AG20443 (cell line): Measurements from ENCODE around the gene ABHD4.
A peak's percentile ranks its signal among the peaks of the same experiment; 100 is the strongest.
"Not testable (repeated sequence)": the region's sequence is repeated elsewhere in the genome, so short reads cannot be mapped to it uniquely, and the experiment has no call there.

Experiments
- DNase-seq: peaks from one replicate; pipeline ENCODE4 v3.0.0; 2012; ENCODE audit warnings: low spot score, mixed read lengths

Gene ABHD4

GRCh38 chr14:22589096-22589839, 8.8 kb upstream of the ABHD4 start, which contains the start of gene DAD1:
Gene DAD1, minus strand, starts transcription at chr14:22589224. Its CDS starts 67 bp downstream, at chr14:22589157.
- DNase-seq = peak; percentile 100

GRCh38 chr14:22593189-22593588, 4.9 kb upstream of the ABHD4 start:
- no peak for DNase-seq

DNA sequence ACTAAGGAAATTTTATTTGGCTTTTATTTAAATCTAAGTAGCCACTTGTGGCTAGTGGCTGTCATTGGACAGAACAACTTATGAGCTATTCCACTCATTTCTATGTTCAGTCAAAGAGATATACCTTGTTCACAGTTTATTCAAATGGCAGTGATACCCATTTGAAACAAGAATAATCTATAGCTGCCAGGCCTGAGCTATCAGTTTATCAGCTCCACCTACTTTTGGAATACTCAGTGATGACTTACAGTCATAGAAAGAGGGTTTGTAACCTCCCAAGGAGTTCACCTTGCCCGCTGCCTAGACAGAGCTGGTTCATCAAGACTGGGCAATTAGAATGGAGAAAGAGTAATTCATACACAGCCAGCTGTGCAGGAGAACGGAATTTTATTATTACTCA, 4.5 kb upstream of the ABHD4 start:
- DNase-seq = no peak

DNA sequence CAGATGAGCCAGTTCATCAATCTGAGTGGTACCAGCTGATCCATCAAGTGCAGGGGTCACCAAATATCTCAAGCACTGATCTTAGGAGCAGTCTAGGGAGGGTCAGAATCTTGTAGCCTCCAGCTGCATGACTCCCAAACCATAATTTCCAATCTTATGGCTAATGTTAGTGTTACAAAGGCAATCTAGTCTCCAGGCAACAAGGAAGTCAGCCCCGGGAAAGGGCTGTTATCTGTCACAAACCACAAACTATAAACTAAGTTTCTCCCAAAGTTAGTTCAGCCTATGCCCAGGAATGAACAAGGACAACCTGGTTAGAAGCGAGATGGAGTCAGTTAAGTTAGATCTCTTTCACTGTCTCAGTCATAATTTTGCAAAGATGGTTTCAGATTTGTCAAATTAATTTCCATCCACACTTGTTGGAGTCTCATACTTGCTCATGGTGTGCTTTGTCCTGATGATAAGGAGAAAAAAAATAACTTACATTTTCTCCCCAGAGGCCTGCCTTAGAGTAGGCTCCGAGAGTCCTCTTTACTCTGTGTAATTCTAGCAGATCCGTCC, 3.9 kb upstream of the ABHD4 start:
- DNase-seq = no peak

DNA sequence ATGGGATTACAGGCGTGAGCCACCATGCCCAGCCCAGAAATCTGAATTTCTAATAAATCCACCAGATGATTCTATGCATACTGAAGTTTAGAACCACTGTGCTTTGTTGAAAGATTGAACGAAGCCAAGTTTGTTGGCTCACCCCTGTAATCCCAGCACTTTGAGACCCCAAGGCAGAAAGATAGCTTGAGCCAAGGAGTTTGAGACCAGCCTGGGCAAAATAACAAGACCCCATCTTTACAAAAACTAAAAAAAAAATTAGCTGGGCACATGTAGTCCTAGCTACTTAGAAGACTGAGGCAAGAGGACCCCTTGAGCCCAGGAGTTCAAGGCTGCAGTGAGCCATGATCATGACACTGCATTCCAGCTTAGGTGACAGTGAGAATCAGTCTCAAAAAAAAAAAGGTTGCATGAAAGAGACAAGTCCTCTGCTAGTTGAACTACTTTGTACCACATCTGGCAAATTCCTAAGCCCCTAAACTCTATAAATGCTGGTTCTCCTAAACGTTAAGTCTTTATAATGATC, 1.7 kb upstream of the ABHD4 start:
- no peak for DNase-seq

DNA sequence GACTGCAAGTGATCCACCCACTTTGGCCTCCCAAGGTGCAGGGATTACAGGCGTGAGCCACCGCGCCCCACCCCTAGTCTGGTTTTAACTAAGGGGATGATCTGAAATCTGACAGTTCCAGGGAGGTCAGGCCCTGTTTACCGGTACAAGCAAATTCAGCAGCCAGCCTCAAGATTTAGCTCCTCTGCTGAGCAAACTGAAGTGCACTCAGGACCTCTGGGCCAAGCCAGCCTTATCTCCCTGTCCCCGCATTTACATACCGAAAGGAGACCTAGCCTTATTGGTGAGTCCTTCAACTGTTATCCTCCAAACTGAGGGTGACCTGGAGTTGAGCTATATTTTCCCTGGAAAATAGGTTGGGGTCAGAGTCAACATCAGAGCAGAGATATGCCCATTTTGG, 835 bp upstream of the ABHD4 start:
- DNase-seq = no peak

DNA sequence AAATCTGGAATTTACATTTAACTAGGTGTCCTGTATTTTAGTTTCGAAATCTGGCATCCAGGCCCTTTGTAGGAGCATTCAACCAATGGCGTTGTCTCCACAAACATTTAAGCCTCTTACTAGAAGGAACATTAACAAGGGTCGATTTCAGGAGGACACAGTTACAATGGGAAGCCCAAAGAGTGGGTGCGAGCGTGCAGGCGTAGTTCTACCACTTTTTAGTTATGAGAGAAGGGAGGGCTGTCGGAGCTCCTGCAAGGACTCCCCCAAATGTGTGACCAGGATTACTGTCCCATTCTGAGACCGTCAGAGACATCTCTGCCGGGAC, 365 bp upstream of the ABHD4 start:
- DNase-seq = no peak

- peak; percentile 71 for DNase-seq
These were observed 770 bp downstream of the ABHD4 start for GRCh38 chr14:22598896-22599244.

- no peak for DNase-seq
These were observed 1.2 kb downstream of the ABHD4 start for GRCh38 chr14:22599349-22599748.

- no peak for DNase-seq
These were observed 1.9 kb downstream of the ABHD4 start for GRCh38 chr14:22600027-22600426.

DNA sequence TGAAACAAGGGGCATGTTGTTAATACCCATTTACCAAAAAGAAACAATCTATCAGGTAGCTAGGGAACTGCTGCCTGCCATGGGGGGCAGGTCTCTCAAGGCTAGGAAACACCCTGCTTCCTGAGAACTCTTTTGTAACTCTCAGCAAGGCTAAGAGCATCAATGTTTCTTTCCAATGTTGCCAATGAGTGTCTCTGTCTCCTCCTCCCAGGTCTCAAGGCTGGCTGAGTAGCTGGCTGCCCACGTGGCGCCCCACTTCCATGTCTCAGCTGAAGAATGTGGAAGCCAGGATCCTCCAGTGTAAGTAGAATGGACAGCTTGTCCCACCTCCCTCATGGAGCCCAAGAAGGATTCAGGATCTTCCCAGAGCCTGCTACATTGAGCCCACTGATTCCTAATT, 3.4 kb downstream of the ABHD4 start:
- DNase-seq = no peak

DNA sequence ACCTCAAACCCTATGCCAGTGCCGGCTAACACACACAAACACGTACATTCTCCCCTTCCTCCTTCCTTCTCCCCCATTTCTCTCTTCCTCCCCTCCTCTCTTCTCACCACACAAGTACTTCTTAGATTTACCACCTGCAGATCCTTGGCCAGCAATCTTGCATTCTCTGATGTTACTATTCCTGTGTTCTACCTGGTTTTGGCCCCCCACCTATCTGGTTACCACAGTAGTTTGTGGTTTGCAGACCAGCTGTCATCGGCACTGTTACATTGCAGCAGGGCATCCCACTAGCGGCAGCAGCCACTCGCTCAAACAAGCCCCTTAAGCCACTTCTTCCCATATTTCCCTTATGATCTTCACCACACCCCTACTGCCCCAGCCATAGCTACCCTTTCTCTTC, 3.9 kb downstream of the ABHD4 start:
- DNase-seq = no peak

- no peak for DNase-seq
These were observed 4.8 kb downstream of the ABHD4 start for GRCh38 chr14:22602862-22603261.

DNA sequence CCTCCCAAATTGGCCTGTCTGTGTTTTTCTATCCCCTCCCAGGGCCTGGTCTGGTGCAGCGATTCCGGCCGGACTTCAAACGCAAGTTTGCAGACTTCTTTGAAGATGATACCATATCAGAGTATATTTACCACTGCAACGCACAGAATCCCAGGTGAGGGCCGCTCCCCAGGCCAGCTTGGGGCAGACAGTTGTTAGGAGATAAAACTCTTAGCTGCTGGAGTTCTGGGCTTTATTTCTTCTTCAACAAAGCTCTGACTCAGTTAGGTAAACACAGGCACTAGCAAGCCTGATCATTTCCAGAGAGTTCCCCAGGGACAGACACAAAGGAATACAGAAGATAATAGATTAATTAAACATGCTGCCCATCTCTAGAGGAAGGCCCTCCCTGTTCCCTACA, 8.3 kb downstream of the ABHD4 start:
- no peak for DNase-seq

DNA sequence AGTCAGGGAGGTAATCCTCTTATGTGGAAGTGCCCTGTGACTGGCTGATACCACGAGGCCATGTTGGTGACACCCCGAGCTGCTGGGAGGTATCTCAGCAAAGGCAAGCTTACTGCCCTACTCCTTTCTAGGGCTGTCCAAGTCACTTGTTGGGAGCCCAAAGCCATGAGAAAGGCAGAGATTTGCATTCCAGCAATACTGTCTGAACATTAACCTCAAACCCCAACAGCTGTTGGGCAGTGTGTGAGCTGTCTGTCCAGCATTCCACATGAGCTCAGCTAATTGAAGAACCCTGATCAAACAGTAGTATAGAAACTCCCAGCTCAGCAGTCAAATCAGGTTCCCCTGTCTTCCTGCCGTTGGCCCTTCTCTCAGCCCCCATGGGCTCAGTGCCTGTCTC, 9.2 kb downstream of the ABHD4 start:
- no peak for DNase-seq

DNA sequence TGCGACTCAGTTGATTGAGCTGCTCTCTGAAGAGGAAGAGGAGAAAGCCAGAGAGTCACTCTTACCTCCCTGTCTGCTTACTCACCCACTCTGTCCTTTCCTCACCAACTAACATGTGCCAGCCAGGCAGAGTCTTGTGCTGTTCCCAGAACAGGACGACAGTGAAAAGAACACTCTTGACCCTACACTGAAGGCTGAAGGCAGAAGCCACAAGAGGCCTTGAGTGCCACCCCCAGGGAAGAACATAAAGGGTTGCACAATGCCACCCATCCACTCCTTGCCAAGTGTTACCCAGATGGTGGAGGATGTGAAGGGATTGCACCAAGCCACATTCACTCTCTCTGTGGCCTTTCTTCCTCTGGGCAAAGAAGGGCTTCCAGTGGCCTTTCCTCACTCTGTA, 12.8 kb downstream of the ABHD4 start:
- no peak for DNase-seq

- no peak for DNase-seq
These were observed 15.1 kb downstream of the ABHD4 start for GRCh38 chr14:22613106-22613695.

- no peak for DNase-seq
These were observed 15.7 kb downstream of the ABHD4 start for GRCh38 chr14:22613736-22614239.

GRCh38 chr14:22614240-22614799, 16.2 kb downstream of the ABHD4 start:
- peak; percentile 92 for DNase-seq

DNA sequence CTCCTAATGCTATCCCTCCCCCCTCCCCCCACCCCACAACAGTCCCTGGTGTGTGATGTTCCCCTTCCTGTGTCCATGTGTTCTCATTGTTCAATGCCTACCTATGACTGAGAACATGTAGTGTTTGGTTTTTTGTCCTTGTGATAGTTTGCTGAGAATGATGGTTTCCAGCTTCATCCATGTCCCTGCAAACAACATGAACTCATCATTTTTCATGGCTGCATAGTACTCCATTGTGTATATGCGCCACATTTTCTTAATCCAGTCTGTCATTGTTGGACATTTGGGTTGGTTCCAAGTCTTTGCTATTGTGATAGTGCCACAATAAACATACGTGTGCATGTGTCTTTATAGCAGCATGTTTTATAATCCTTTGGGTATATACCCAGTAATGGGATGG, 17.7 kb downstream of the ABHD4 start:
- DNase-seq = not testable (repeated sequence)

GRCh38 chr14:22622255-22622654, 24.2 kb downstream of the ABHD4 start:
- no peak for DNase-seq

GRCh38 chr14:22623047-22623446, 24.9 kb downstream of the ABHD4 start:
- DNase-seq = no peak

DNA sequence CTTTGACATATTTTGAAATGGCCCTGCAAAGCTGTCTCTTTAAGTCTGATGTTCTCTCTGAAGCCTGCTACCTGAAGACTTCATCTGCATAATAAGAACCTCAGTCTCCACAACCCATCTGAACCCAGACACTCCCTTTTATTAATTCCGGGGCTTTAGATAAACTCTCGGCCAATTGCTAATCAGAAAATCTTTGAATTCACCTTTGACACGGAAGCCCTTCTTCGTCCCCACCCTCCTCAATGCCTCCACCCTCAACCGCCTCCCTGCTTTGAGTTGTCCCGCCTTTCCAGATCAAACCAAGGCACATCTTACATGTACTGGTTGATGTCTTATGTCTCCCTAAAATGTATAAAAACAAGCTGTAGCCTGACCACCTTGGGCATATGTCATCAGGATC, 28.5 kb downstream of the ABHD4 start:
- DNase-seq = no peak
